NT2/D1 (cell line): ENCODE results near the gene RNU6-9.

Experiments used
- SUZ12 ChIP-seq: IDR thresholded peaks from 2 replicates; pipeline ENCODE4 v1.6.1; 2011; ENCODE audit not compliant: insufficient read length, insufficient read depth; ENCODE audit errors: extremely low read depth
- YY1 ChIP-seq: IDR thresholded peaks from 2 replicates; pipeline ENCODE4 v1.6.1; 2011; ENCODE audit not compliant: insufficient read length, insufficient read depth
- ZNF274 ChIP-seq: IDR thresholded peaks from 2 replicates; pipeline ENCODE4 v1.6.1; 2011; ENCODE audit warnings: mild to moderate bottlenecking, low read depth, low read length

DNA sequence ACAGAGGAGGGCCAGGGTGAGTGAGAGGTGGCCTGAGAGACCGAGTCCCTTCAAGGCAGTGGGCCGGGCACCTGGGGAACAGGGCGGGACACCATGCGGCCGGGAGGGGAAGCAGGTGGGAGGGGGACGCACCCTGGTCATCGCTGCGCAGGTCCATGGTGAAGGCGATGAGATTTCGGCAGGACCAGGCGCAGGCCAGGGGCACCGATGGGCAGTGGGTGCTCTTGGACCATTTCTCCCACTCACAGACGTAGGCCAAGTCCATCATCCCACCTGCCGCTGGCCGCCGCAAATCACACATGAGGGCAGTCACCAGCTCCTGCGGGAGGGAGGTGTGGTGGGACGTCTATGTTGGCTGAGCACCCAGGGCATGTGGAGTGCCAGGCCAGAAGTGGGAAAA is 2.5 kb upstream of the RNU6-9 start:
- TF ChIP-seq YY1 (no peak), ZNF274 (no peak), SUZ12 (no peak)
